ENCODE results near the gene CLEC16A.

GRCh38 chr16:11125936-11126335 lies 181.6 kb downstream of the CLEC16A start:
- TF ChIP-seq FOXM1 (IDR thresholded peaks at IDR 0.05; ENCODE audit: borderline replicate concordance, low read depth) (no peak), YY1 (IDR thresholded peaks at IDR 0.05; ENCODE audit: low read depth) (no peak), REST (IDR thresholded peaks at IDR 0.05; ENCODE audit: low read depth) (no peak), RAD21 (IDR thresholded peaks at IDR 0.05; ENCODE audit: low read depth) (no peak), CREB1 (IDR thresholded peaks at IDR 0.05; ENCODE audit: low read depth) (no peak), TAF1 (IDR thresholded peaks at IDR 0.05; ENCODE audit: low read depth) (no peak)
